ENCODE results near the gene PCSK6. TPM values are rescaled to one million over a fixed set of nuclear protein-coding genes. Genes with fewer than 3 reads are reported as not detected.
A peak's percentile ranks its signal among the peaks of the same experiment; 100 is the strongest.
"Not testable (repeated sequence)": the region's sequence is repeated elsewhere in the genome, so short reads cannot be mapped to it uniquely, and the experiment has no call there.

Gene PCSK6
- total RNA-seq, 1 donor from 2014 or later = 1.1 TPM

GRCh38 chr15:101337976-101338375, 151.5 kb downstream of the PCSK6 start:
- Mint-ChIP-seq H3K4me3 (no peak overlapping the region), H3K36me3 (ENCODE audit: low read depth) (no peaks in the 10 kb centered on the region), H3K4me1 (peaks cover 10% of the 10 kb centered on the region), H3K27me3 (peaks cover 17% of the 10 kb centered on the region), H3K9me3 (peaks cover 6% of the 10 kb centered on the region), H3K27ac (no peak overlapping the region)
- ChIA-PET POLR2A (no interaction called here), CTCF (no interaction called here)
- intact Hi-C loops (cut with micrococcal nuclease) = no loop called here
- TF ChIP-seq CTCF (IDR thresholded peaks at IDR 0.05) = no peak
- DNase-seq (no peak), ATAC-seq (ENCODE audit: low read depth) (no peak)

- POLR2A ChIA-PET; H3K36me3 Mint-ChIP-seq (ENCODE audit: low read depth); H3K9me3 Mint-ChIP-seq; CTCF ChIA-PET; H3K27me3 Mint-ChIP-seq; DNase-seq: not testable (repeated sequence)
- Mint-ChIP-seq H3K27ac (peak overlapping the region; percentile 80), H3K4me3 (peak overlapping the region; percentile 64), H3K4me1 (peaks cover 10% of the 10 kb centered on the region)
- peak; percentile 93 for ATAC-seq (ENCODE audit: low read depth)
- intact Hi-C loops (cut with micrococcal nuclease) = loop anchor here (2.0 kb wide), 1 partner anchor 39 kb away; the partner anchor contains the start of gene SNRPA1
These were observed 155.4 kb downstream of the PCSK6 start for GRCh38 chr15:101333907-101334789.

GRCh38 chr15:101332061-101332467, 157.4 kb downstream of the PCSK6 start:
- peaks cover 14% of the 10 kb centered on the region for H3K27me3 Mint-ChIP-seq
- ATAC-seq (ENCODE audit: low read depth) = no peak
- DNase-seq = no peak
- peaks cover 8% of the 10 kb centered on the region for H3K9me3 Mint-ChIP-seq
- no peak overlapping the region for H3K4me3 Mint-ChIP-seq
- TF ChIP-seq CTCF (IDR thresholded peaks at IDR 0.05) = no peak
- no peak overlapping the region for H3K27ac Mint-ChIP-seq
- CTCF ChIA-PET = no interaction called here
- no peaks in the 10 kb centered on the region for H3K36me3 Mint-ChIP-seq (ENCODE audit: low read depth)
- intact Hi-C loops (cut with micrococcal nuclease) = no loop called here
- peaks cover 10% of the 10 kb centered on the region for H3K4me1 Mint-ChIP-seq
- POLR2A ChIA-PET = interaction anchor here (0.5 kb wide), 1 partner anchor 60 kb away, joined by 6 read pairs; no protein-coding TSS in a partner anchor

GRCh38 chr15:101329867-101330380, 159.6 kb downstream of the PCSK6 start:
- ChIA-PET CTCF (no interaction called here), POLR2A (no interaction called here)
- Mint-ChIP-seq H3K9me3 (peaks cover 5% of the 10 kb centered on the region), H3K27ac (no peak overlapping the region), H3K4me1 (peaks cover 8% of the 10 kb centered on the region), H3K36me3 (ENCODE audit: low read depth) (no peaks in the 10 kb centered on the region), H3K4me3 (no peak overlapping the region), H3K27me3 (peaks cover 27% of the 10 kb centered on the region)
- intact Hi-C loops (cut with micrococcal nuclease) = no loop called here
- no peak for TF ChIP-seq CTCF (IDR thresholded peaks at IDR 0.05)
- no peak for DNase-seq
- no peak for ATAC-seq (ENCODE audit: low read depth)

- H3K27me3 Mint-ChIP-seq = peaks cover 27% of the 10 kb centered on the region
- ChIA-PET CTCF (no interaction called here), POLR2A (no interaction called here)
- peaks cover 3% of the 10 kb centered on the region for H3K4me1 Mint-ChIP-seq
- DNase-seq (no peak), ATAC-seq (ENCODE audit: low read depth) (no peak)
- no peak overlapping the region for H3K4me3 Mint-ChIP-seq
- intact Hi-C loops (cut with micrococcal nuclease) = no loop called here
- H3K36me3 Mint-ChIP-seq (ENCODE audit: low read depth) = no peaks in the 10 kb centered on the region
- peaks cover 5% of the 10 kb centered on the region for H3K9me3 Mint-ChIP-seq
- no peak for TF ChIP-seq CTCF (IDR thresholded peaks at IDR 0.05)
- H3K27ac Mint-ChIP-seq = no peak overlapping the region
These were observed 160.1 kb downstream of the PCSK6 start for GRCh38 chr15:101329309-101329863.

All from activated B cell treated with CpG ODN at 0.5 μM for 24 hours (primary cell).